Right lobe of liver (tissue), 4 donors: Measurements from ENCODE around the gene TMEM201.

ENCODE experiments used
- POLR2A ChIP-seq: fragments of 450-650 bp; IDR thresholded peaks from one replicate; pipeline ENCODE4 v1.6.1; 2017; ENCODE audit warnings: antibody characterized with exemption, mild to moderate bottlenecking
- TF ChIP-seq, protein P1 (sequence below), 4 donors: fragments of 200-600 bp in 3 of 4; fragments of 450-650 bp in 1 of 4; IDR thresholded peaks; one replicate each; pipeline versions ENCODE4 v1.5.1 to v1.8.0; 2016 to 2022; ENCODE audit warnings: antibody characterized with exemption in 4 of 4, mild to moderate bottlenecking in 2 of 4
- donor health status: DM: no; HTN: no; CAD: no.
- donor health status: DM: no; HTN: no; CAD: no.
- donor health status: DM: no; HTN: yes; CAD: no.

DNA sequence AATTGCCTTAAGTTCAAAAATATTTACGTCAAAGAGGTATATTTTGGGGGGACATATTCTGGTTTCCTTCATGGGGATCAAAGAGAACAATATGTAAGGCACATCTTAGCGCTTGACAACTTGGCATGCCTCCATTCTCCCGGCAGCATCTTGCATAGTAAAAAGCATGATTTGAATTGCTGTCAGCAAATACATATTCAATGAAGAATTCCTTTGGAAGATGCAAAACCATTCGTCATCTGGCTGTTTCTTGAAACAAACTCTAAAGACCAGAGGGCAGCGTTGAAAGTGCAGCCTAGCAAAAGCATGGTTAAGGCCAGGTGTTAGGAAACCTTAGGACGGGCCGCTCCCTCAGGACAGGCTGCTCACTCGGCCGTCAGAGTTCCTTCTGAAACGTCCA, 59.5 kb downstream of the TMEM201 start:
- no peak for TF ChIP-seq POLR2A
- TF ChIP-seq, protein P1, sequence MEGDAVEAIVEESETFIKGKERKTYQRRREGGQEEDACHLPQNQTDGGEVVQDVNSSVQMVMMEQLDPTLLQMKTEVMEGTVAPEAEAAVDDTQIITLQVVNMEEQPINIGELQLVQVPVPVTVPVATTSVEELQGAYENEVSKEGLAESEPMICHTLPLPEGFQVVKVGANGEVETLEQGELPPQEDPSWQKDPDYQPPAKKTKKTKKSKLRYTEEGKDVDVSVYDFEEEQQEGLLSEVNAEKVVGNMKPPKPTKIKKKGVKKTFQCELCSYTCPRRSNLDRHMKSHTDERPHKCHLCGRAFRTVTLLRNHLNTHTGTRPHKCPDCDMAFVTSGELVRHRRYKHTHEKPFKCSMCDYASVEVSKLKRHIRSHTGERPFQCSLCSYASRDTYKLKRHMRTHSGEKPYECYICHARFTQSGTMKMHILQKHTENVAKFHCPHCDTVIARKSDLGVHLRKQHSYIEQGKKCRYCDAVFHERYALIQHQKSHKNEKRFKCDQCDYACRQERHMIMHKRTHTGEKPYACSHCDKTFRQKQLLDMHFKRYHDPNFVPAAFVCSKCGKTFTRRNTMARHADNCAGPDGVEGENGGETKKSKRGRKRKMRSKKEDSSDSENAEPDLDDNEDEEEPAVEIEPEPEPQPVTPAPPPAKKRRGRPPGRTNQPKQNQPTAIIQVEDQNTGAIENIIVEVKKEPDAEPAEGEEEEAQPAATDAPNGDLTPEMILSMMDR (IDR thresholded peaks at IDR 0.05) = no peak
